Measurements from ENCODE around the gene CDK5RAP1. TPM values are rescaled to one million over a fixed set of nuclear protein-coding genes. Genes with fewer than 3 reads are reported as not detected.

The CDK5RAP1 gene
- polyA plus RNA-seq, 3 donors = 24.4 to 65.0 (median 25.5) TPM

GRCh38 chr20:33333616-33334015 lies 67.7 kb downstream of the CDK5RAP1 start:
- no peaks in the 10 kb centered on the region for H3K27me3 ChIP-seq (ENCODE audit: control insufficient read depth in 2 of 2, insufficient read depth in 2 of 2, low read length in 2 of 2)
- H2AFZ ChIP-seq (ENCODE audit: insufficient read depth, low read depth, low read length, poor library complexity, severe bottlenecking) = no peak overlapping the region
- no peak overlapping the region for H3K27ac ChIP-seq (ENCODE audit: low read depth in 1 of 2, low read length in 2 of 2)
- no peak overlapping the region for H3K4me2 ChIP-seq (replicated peaks; ENCODE audit: extremely low read depth, low read length, poor library complexity, severe bottlenecking)
- Mint-ChIP-seq H3K4me1 (no peaks in the 10 kb centered on the region), H3K27me3 (ENCODE audit: low read depth in 3 of 3) (peaks cover 3 to 13% (median 9%) of the 10 kb centered on the region in 3 donors), H3K36me3 (no peaks in the 10 kb centered on the region), H3K27ac (no peak overlapping the region), H3K9me3 (peaks cover 0 to 1% (median 0%) of the 10 kb centered on the region in 7 donors), H3K4me3 (no peak overlapping the region)
- H3K36me3 ChIP-seq (replicated peaks in 1 of 2; ENCODE audit: control insufficient read depth in 1 of 2, insufficient read depth in 2 of 2, low read length in 2 of 2) = no peaks in the 10 kb centered on the region
- no peak overlapping the region for H3K9ac ChIP-seq (ENCODE audit: insufficient read depth, low read length, poor library complexity, severe bottlenecking)
- no peaks in the 10 kb centered on the region for H3K4me1 ChIP-seq (ENCODE audit: control insufficient read depth in 1 of 2, insufficient read depth in 2 of 2, low read length in 2 of 2)
- TF ChIP-seq CTCF (IDR thresholded peaks at IDR 0.05) = no peak
- DNase-seq = no peak
- H3K79me2 ChIP-seq (ENCODE audit: insufficient read depth, low read length) = no peaks in the 10 kb centered on the region
- H3K4me3 ChIP-seq (replicated peaks in 1 of 3; ENCODE audit: low read depth in 2 of 3, low read length in 3 of 3) = no peak overlapping the region
- 100% methylated on average over 4 of the region's 7 CpGs for WGBS (ENCODE audit: insufficient coverage)
- intact Hi-C loops (cut with micrococcal nuclease) = no loop called here
- H4K20me1 ChIP-seq (ENCODE audit: insufficient read depth, low read length) = no peaks in the 10 kb centered on the region
- H3K9me3 ChIP-seq (replicated peaks in 1 of 2; ENCODE audit: control insufficient read depth in 1 of 2, insufficient read depth in 1 of 2, low read length in 2 of 2) = no peaks in the 10 kb centered on the region

- no peaks in the 10 kb centered on the region for H3K36me3 Mint-ChIP-seq
- peaks cover 3 to 16% (median 9%) of the 10 kb centered on the region in 3 donors for H3K27me3 Mint-ChIP-seq (ENCODE audit: low read depth in 3 of 3)
Observed at GRCh38 chr20:33332905-33333456, 68.3 kb downstream of the CDK5RAP1 start.

More at GRCh38 chr20:33332905-33333456, 68.3 kb downstream of the CDK5RAP1 start:
- Histone ChIP-seq H2AFZ (ENCODE audit: insufficient read depth, low read depth, low read length, poor library complexity, severe bottlenecking) (no peak overlapping the region), H4K20me1 (ENCODE audit: insufficient read depth, low read length) (no peaks in the 10 kb centered on the region), H3K4me2 (replicated peaks; ENCODE audit: extremely low read depth, low read length, poor library complexity, severe bottlenecking) (no peak overlapping the region), H3K4me3 (replicated peaks in 1 of 3; ENCODE audit: low read depth in 2 of 3, low read length in 3 of 3) (no peak overlapping the region), H3K36me3 (replicated peaks in 1 of 2; ENCODE audit: control insufficient read depth in 1 of 2, insufficient read depth in 2 of 2, low read length in 2 of 2) (no peaks in the 10 kb centered on the region), H3K27me3 (ENCODE audit: control insufficient read depth in 2 of 2, insufficient read depth in 2 of 2, low read length in 2 of 2) (no peaks in the 10 kb centered on the region), H3K4me1 (ENCODE audit: control insufficient read depth in 1 of 2, insufficient read depth in 2 of 2, low read length in 2 of 2) (no peaks in the 10 kb centered on the region), H3K9me3 (replicated peaks in 1 of 2; ENCODE audit: control insufficient read depth in 1 of 2, insufficient read depth in 1 of 2, low read length in 2 of 2) (no peaks in the 10 kb centered on the region), H3K27ac (ENCODE audit: low read depth in 1 of 2, low read length in 2 of 2) (no peak overlapping the region), H3K79me2 (ENCODE audit: insufficient read depth, low read length) (no peaks in the 10 kb centered on the region), H3K9ac (ENCODE audit: insufficient read depth, low read length, poor library complexity, severe bottlenecking) (no peak overlapping the region)
- intact Hi-C loops (cut with micrococcal nuclease) = no loop called here
- H3K9me3 Mint-ChIP-seq = peaks cover 0 to 1% (median 0%) of the 10 kb centered on the region in 7 donors
- peak overlapping the region in 1 of 7 donors; percentile 54 for H3K27ac Mint-ChIP-seq
- no peak overlapping the region for H3K4me3 Mint-ChIP-seq
- no peak for TF ChIP-seq CTCF (IDR thresholded peaks at IDR 0.05)
- no peak for DNase-seq
- 83% methylated on average over 20 of the region's 20 CpGs for WGBS (ENCODE audit: insufficient coverage)
- H3K4me1 Mint-ChIP-seq = no peaks in the 10 kb centered on the region
